IPS-11a (cell line): Measurements from ENCODE around the gene INTS11.
A peak's percentile ranks its signal among the peaks of the same experiment; 100 is the strongest.
"Not testable (repeated sequence)": the region's sequence is repeated elsewhere in the genome, so short reads cannot be mapped to it uniquely, and the experiment has no call there.

Experiments used
- H3K4me3 ChIP-seq: one replicate; pipeline ENCODE4 v1.5.1; 2013; ENCODE audit warnings: low read depth, low read length, control low read depth

The INTS11 gene

GRCh38 chr1:1331068-1331965 is 6.9 kb upstream of the INTS11 start, which contains the start of gene TAS1R3:
TAS1R3 (plus strand) TSS chr1:1331280; CDS start chr1:1331346, 66 bp downstream.
- no peak within 1 kb of the TSS for H3K4me3 ChIP-seq

DNA sequence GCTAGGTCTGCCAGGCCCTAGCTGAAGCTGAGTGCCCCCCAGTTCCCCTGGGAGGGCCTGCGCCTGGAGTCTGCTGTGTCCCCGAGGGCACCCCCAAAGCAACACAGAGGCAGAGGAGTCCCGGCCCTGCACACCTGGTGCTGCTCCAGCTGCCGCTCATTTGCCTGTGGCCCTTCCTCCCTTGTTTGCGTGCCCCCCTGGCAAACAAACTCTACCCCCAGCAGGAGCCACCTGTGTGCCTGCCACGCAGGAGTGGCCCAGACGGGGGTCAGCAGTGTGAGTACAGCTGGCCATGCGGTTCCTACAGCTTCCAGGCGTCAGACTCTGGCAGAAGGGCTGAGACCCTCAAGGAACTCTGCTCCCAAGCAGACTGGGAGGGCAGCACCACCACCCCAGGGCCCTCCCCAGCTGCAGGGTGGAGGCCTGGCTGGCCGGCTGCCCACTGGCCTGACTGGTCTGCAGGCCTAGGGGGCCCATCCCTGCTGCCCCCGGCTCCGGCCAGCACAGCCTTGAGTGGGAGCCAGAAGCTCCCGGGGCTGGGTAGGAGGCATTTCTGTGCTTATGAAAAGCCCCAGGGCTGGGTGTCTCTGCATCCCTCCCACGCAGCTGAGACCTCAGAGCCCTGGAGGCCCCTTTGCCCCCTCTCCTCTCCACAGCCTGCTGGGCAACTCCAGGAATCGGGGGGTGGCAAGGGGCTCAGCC is 6.1 kb upstream of the INTS11 start:
- H3K4me3 ChIP-seq, result no peak overlapping the region

DNA sequence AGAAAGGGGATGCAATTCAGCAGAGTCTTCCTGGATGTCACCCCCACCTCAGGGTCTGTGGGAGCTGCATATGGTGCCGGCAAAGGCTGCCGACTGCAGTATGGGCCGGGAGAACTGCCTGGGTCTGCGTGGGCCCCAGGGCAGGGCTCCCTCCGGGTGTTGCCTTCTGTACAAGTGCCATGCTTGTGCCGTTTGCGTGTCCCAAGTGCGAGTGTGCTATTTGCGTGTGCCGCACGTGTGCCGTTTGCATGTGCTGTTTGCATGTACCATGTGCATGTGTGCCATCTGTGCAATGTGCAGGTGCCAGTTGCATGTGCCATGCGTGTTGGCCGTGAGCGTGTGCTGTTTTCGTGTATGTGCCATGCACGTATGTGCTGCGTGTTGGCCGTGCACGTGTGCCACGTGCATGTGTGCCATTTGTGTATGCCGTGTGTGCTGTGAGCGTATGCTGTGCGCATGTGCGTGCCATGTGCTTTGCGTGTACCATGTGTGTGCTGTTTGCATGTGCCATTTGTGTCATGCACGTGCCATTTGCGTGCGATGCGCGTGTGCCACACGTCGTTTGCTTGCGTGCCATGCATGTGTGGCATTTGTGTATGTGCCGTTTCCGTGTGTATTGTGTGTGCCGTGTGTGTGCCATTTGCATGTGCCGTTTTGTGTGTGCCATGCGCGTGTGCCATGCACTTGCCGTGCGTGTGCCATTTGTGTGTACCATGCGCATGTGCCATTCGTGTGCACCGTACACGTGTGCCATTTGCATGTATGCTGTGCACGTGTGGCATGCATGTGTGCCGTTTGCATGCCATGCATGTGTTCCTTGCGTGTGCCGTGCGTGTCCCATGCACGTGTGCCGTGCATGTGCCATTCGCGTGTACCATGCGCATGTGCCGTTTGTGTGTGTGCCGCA is 5.1 kb upstream of the INTS11 start:
- H3K4me3 ChIP-seq, result no peak overlapping the region

- no peak overlapping the region for H3K4me3 ChIP-seq
Observed at GRCh38 chr1:1328254-1328653, 3.8 kb upstream of the INTS11 start.

DNA sequence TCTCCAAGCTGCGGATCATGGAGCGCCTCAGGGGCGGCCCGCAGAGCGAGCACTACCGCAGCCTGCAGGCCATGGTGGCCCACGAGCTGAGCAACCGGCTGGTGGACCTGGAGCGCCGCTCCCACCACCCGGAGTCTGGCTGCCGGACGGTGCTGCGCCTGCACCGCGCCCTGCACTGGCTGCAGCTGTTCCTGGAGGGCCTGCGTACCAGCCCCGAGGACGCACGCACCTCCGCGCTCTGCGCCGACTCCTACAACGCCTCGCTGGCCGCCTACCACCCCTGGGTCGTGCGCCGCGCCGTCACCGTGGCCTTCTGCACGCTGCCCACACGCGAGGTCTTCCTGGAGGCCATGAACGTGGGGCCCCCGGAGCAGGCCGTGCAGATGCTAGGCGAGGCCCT is 2.8 kb upstream of the INTS11 start:
- no peak overlapping the region for H3K4me3 ChIP-seq

- no peak overlapping the region for H3K4me3 ChIP-seq
Observed at GRCh38 chr1:1326075-1326605, 1.7 kb upstream of the INTS11 start.

- H3K4me3 ChIP-seq, result peak overlapping the region; percentile 66
Observed at GRCh38 chr1:1325288-1326074, 1.0 kb upstream of the INTS11 start.

GRCh38 chr1:1324084-1324523 is 356 bp downstream of the INTS11 start:
- H3K4me3 ChIP-seq, result peak overlapping the region; percentile 82

GRCh38 chr1:1322952-1323351 is 1.5 kb downstream of the INTS11 start:
- no peak overlapping the region for H3K4me3 ChIP-seq

GRCh38 chr1:1322418-1322817 is 2.0 kb downstream of the INTS11 start:
- H3K4me3 ChIP-seq, result no peak overlapping the region

GRCh38 chr1:1321477-1321876 is 3.0 kb downstream of the INTS11 start:
- no peak overlapping the region for H3K4me3 ChIP-seq

- H3K4me3 ChIP-seq, result no peak overlapping the region
Observed at GRCh38 chr1:1320666-1321448, 3.6 kb downstream of the INTS11 start.

DNA sequence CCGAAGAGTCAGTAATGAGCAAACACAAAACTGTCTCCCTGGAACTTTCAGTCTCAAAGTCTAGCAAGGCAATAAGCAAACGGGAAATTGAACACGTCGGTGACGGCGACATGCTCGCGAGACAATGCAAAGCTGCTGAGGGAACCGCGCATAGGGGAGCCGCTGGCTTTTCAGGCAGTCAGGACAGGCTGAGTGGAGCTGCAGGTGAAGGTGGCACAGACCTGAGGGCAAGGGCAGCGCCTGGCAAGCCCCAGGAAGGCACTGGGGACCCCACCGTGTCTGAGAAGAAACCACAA is 4.9 kb downstream of the INTS11 start:
- no peak overlapping the region for H3K4me3 ChIP-seq

GRCh38 chr1:1318777-1319645 is 5.4 kb downstream of the INTS11 start:
- no peak overlapping the region for H3K4me3 ChIP-seq

- no peak overlapping the region for H3K4me3 ChIP-seq
Observed at GRCh38 chr1:1318131-1318652, 6.3 kb downstream of the INTS11 start.

- H3K4me3 ChIP-seq, result no peak overlapping the region
Observed at GRCh38 chr1:1317420-1317819, 7.0 kb downstream of the INTS11 start.

DNA sequence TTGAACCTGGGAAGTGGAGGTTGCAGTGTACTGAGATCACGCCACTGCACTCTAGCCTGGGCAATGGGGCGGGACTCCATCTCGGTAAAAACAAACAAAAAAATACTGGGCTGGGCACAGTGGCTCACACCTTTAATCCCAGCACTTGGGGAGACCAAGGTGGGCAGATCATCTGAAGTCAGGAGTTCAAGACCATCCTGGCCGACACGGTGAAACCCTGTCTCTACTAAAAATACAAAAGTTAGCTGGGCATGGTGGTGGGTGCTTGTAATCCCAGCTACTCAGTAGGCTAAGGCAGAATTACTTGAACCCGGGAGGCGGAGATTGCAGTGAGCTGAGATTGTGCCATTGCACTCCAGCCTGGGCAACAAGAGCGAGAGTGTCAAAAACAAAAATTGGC is 8.3 kb downstream of the INTS11 start:
- not testable (repeated sequence) for H3K4me3 ChIP-seq

GRCh38 chr1:1315435-1315954 is 9.0 kb downstream of the INTS11 start:
- H3K4me3 ChIP-seq, result no peak overlapping the region
